ENCODE data around the gene UCP2. TPM values are rescaled to one million over a fixed set of nuclear protein-coding genes. Genes with fewer than 3 reads are reported as not detected.

UCP2 gene
- total RNA-seq, 1 donor from 2014 or later = 458 TPM

DNA sequence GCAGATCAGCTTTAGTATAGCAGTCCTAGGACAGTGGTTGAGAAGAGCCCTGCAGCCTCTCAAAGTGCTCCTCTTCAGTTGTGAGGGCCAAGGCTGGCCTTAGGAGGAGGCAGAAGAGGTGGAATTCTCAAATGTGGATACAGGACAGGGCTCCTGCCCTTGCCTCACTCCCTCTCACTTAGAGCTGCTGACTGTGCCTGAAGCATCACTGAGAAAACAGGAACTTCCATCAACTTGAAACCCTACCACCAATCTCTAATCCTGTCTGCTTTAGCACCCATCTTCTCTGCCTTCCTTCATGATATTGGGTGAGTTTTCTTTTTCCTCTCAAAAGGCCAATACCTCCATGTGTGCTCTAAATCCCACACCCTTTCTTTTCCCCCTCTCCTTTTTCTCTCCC lies 40.6 kb upstream of the UCP2 start:
- Mint-ChIP-seq H3K27me3 (no peaks in the 10 kb centered on the region), H3K27ac (peak overlapping the region; percentile 46), H3K9me3 (no peaks in the 10 kb centered on the region), H3K4me3 (no peak overlapping the region), H3K4me1 (peaks cover 20% of the 10 kb centered on the region), H3K36me3 (ENCODE audit: low read depth) (peaks cover 32% of the 10 kb centered on the region)
- ATAC-seq (ENCODE audit: low read depth) = no peak
- intact Hi-C loops (cut with micrococcal nuclease) = no loop called here
- ChIA-PET CTCF (no interaction called here), POLR2A (no interaction called here)
- DNase-seq = no peak
- no peak for TF ChIP-seq CTCF (IDR thresholded peaks at IDR 0.05)

DNA sequence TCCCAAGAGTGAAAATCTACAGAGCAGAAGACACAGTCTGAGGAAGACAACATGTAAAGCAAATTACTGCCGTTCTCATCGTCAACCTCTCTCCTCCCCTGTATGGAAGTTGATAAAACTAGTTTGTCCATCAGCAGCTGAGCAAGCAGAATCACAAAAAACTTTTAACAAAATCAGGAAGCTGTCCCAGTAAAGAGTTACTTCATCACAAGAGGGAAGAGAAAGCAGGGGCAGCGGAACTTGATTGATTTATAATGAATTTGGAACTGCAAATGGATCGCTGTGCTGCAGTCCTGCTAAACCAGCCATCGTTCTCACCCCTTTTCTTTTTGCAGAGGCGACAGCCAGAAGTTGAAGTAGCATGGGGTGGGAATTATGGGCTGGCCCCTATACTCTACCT lies 39.9 kb upstream of the UCP2 start:
- no peaks in the 10 kb centered on the region for H3K27me3 Mint-ChIP-seq
- intact Hi-C loops (cut with micrococcal nuclease) = no loop called here
- CTCF ChIA-PET = no interaction called here
- no peaks in the 10 kb centered on the region for H3K9me3 Mint-ChIP-seq
- TF ChIP-seq CTCF (IDR thresholded peaks at IDR 0.05) = no peak
- POLR2A ChIA-PET = interaction anchor here (0.9 kb wide), 1 partner anchor 40 kb away, joined by 3 read pairs; the partner anchor contains the start of gene UCP2
- H3K4me3 Mint-ChIP-seq = no peak overlapping the region
- H3K4me1 Mint-ChIP-seq = peaks cover 20% of the 10 kb centered on the region
- no peak overlapping the region for H3K27ac Mint-ChIP-seq
- peaks cover 24% of the 10 kb centered on the region for H3K36me3 Mint-ChIP-seq (ENCODE audit: low read depth)
- ATAC-seq (ENCODE audit: low read depth) (no peak), DNase-seq (no peak)

- H3K4me3 Mint-ChIP-seq = no peak overlapping the region
- no peaks in the 10 kb centered on the region for H3K27me3 Mint-ChIP-seq
- H3K4me1 Mint-ChIP-seq = peaks cover 20% of the 10 kb centered on the region
- H3K27ac Mint-ChIP-seq = no peak overlapping the region
- intact Hi-C loops (cut with micrococcal nuclease) = loop anchor here (2.0 kb wide), 3 partner anchors 17 to 49 kb away; partner anchors contain the start of gene UCP2
- no peak for TF ChIP-seq CTCF (IDR thresholded peaks at IDR 0.05)
- CTCF ChIA-PET = no interaction called here
- POLR2A ChIA-PET = interaction anchor here (0.9 to 4.0 kb wide), 2 partner anchors 39 to 41 kb away, joined by 3 to 67 read pairs; partner anchors contain the start of gene UCP2
- H3K36me3 Mint-ChIP-seq (ENCODE audit: low read depth) = peaks cover 27% of the 10 kb centered on the region
- no peaks in the 10 kb centered on the region for H3K9me3 Mint-ChIP-seq
- ATAC-seq (ENCODE audit: low read depth) (no peak), DNase-seq (no peak)
These were observed 39.4 kb upstream of the UCP2 start for GRCh38 chr11:74021998-74022397.

GRCh38 chr11:74020539-74020938 lies 37.9 kb upstream of the UCP2 start:
- H3K27me3 Mint-ChIP-seq = no peaks in the 10 kb centered on the region
- CTCF ChIA-PET = no interaction called here
- peaks cover 26% of the 10 kb centered on the region for H3K36me3 Mint-ChIP-seq (ENCODE audit: low read depth)
- no peak overlapping the region for H3K27ac Mint-ChIP-seq
- no peaks in the 10 kb centered on the region for H3K9me3 Mint-ChIP-seq
- POLR2A ChIA-PET = interaction anchor here (0.8 to 4.0 kb wide), 7 partner anchors 9 to 51 kb away, joined by 3 to 67 read pairs (median 4); partner anchors contain the start of gene UCP2
- DNase-seq = no peak
- intact Hi-C loops (cut with micrococcal nuclease) = loop anchor here (1.0 to 2.0 kb wide), 4 partner anchors 9 to 48 kb away; partner anchors contain the start of gene UCP2
- peak; percentile 89 for ATAC-seq (ENCODE audit: low read depth)
- TF ChIP-seq CTCF (IDR thresholded peaks at IDR 0.05) = no peak
- no peak overlapping the region for H3K4me3 Mint-ChIP-seq
- peaks cover 23% of the 10 kb centered on the region for H3K4me1 Mint-ChIP-seq

- H3K4me3 Mint-ChIP-seq = peak overlapping the region; percentile 21
- no peaks in the 10 kb centered on the region for H3K9me3 Mint-ChIP-seq
These were observed 37.2 kb upstream of the UCP2 start for GRCh38 chr11:74019860-74020259.

More at GRCh38 chr11:74019860-74020259, 37.2 kb upstream of the UCP2 start:
- POLR2A ChIA-PET = interaction anchor here (0.8 to 4.9 kb wide), 7 partner anchors 9 to 50 kb away, joined by 3 to 67 read pairs (median 4); partner anchors contain the start of gene UCP2
- no peaks in the 10 kb centered on the region for H3K27me3 Mint-ChIP-seq
- intact Hi-C loops (cut with micrococcal nuclease) = loop anchor here (1.0 to 2.0 kb wide), 4 partner anchors 9 to 47 kb away; partner anchors contain the start of gene UCP2
- H3K36me3 Mint-ChIP-seq (ENCODE audit: low read depth) = peaks cover 24% of the 10 kb centered on the region
- peaks cover 30% of the 10 kb centered on the region for H3K4me1 Mint-ChIP-seq
- CTCF ChIA-PET = interaction anchor here (1.2 kb wide), 1 partner anchor 10 kb away, joined by 5 read pairs; no protein-coding TSS in a partner anchor
- no peak for TF ChIP-seq CTCF (IDR thresholded peaks at IDR 0.05)
- DNase-seq (no peak), ATAC-seq (ENCODE audit: low read depth) (peak; percentile 13)
- no peak overlapping the region for H3K27ac Mint-ChIP-seq
